Measurements from ENCODE around the gene CALR.
"Not testable (repeated sequence)": the region's sequence is repeated elsewhere in the genome, so short reads cannot be mapped to it uniquely, and the experiment has no call there.

The CALR gene

DNA sequence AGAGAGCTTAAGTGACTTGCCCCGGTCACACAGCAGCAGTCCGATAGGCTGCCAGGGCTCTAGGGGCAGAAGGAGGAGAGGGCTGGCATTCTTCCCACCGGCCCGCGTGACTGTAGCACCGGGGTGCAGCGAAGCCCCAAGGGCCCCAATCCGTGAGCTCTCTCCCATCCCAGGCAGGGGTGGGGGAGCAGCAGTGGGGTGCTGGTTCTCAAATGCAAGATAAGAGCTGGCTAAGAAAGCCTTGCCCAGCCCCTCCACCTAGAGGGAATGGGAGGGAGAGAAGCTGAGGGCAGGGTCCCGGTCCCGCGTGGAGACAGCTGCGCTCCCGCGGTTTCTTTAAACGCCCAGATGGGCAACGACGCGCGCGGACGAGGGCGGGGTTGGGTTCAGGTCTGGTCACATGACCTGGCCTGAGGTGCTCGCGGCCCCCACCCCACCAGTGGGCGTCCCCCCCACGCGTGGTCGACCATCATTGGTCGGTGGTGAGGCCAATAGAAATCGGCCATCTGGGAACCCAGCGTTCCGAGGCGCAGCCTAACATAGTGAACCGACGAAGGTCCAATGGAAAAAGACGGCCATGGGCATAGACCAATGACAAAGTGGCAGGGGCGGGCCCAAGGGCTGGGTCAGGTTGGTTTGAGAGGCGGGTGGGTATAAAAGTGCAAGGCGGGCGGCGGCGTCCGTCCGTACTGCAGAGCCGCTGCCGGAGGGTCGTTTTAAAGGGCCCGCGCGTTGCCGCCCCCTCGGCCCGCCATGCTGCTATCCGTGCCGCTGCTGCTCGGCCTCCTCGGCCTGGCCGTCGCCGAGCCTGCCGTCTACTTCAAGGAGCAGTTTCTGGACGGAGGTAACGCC lies at the start of gene CALR:
Gene CALR, plus strand, starts transcription at position 683 of the 852 bp plus-strand sequence. Its CDS starts 71 bp downstream, at position 754.
- in situ Hi-C loops (cut with MboI; ENCODE audit: low sequenced_read_pairs), result no loop called here

DNA sequence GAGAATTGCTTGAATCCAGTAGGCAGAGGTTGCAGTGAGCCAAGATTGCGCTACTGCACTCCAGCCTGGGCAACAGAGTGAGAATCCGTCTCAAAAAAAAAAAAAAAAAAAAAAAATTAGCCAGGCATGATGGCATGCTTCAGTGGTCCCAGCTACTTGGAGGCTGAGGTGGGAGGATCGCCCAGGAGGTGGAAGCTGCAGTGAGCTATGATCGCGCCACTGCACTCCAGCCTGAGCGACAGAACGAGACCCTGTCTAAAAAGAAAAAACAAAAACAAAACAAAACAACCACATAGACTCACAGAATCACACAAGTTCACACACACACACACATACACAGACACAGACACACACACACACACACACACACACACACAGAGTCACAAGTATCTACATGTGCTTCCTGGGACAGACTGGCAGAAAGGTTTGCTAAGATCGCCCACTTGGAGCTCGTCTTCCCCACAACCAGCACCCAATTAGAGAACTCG lies 48.1 kb upstream of the CALR start:
- in situ Hi-C loops (cut with MboI; ENCODE audit: low sequenced_read_pairs), result not testable (repeated sequence)

DNA sequence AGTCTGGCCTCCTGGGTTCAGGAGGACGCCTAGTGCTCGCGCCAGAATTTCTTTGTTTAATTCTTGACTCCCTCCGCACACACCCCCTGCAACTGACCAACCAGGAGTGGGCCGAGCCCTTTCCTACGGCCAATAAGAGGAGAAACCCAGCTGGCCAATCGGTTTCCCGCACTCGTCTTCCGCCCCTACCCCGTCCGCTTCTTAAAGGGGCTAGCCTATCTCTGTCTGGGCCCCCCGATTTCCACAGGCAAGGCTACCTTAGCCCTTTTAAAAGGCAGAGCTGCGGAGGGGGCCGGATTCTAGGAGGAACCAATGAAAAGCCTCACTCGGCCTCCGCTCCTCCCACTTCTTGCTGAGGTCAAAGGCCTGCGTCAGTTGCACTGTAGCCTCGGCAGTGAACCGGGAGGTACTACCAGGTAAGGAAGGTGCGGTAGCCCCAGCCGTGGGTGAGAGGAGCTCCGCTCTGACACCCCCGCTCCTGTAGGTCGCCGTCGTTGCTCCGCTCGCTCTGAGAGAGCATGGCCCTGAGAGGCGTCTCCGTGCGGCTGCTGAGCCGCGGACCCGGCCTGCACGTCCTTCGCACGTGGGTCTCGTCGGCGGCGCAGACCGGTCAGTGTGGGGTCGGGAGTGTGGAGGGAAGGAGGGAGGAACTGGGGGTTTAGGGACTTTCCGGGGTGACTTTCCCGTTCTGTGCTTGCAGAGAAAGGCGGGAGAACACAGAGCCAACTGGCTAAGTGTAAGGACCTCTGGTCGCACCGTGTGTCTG lies 47.4 kb upstream of the CALR start, which contains the start of gene GCDH:
Gene GCDH, plus strand, starts transcription at position 374 of the 766 bp plus-strand sequence. Its CDS starts 145 bp downstream, at position 519.
- in situ Hi-C loops (cut with MboI; ENCODE audit: low sequenced_read_pairs), result no loop called here

DNA sequence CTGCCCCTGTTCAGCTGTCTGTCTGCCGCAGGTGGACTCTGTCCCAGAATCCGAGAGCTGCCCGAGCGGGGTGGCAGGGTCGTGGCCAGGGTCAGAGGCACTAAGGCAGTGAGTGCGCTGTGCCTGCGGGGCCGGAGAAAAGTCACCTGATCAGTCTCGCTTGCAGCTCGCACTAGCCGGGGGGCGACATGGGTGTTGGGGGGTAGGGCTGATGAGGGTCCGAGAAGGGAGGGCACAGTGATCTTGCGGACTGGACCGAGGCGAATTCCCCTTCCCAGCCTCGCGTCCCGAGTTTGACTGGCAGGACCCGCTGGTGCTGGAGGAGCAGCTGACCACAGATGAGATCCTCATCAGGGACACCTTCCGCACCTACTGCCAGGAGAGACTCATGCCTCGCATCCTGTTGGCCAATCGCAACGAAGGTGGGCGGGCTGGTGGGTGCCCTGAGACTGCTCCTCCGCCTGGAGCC lies 46.8 kb upstream of the CALR start:
- in situ Hi-C loops (cut with MboI; ENCODE audit: low sequenced_read_pairs), result no loop called here

DNA sequence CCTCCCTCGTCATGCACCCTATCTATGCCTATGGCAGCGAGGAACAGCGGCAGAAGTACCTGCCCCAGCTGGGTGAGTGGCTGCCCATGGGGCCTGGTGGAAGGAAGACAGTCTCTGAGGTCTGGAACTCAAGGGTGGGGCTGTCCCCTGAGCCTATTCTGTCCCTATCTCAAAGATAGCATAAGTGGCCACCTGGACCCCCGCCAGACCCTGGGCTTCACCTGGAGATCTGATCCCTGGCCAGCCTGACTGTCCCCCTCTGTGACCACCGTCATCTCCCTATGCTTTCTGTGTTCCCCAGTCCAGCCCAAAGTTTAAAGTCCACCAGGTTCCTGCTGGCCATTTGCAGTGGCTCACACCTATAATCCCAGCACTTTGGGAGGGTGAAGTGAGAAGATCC lies 44.8 kb upstream of the CALR start:
- in situ Hi-C loops (cut with MboI; ENCODE audit: low sequenced_read_pairs), result no loop called here

DNA sequence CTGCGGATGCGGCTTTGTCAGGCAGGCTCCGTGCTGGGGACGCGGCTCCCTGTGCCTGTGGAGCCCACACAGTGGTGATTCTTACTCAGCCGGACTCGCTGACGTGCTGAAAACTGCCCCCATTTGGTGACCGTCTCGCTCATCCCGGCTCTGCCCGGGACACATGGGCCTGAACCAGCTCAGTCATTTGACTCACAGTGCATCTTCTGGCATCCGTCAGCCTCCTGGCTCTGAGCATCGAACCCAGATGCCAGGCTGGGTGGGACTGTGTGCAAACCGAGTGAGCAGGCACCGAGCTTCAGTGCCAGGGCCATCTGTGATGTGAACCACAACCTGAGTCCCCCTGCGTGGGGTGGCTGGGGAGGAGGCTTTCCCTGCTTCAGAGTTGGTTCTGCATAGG lies 41.9 kb upstream of the CALR start:
- in situ Hi-C loops (cut with MboI; ENCODE audit: low sequenced_read_pairs), result no loop called here

DNA sequence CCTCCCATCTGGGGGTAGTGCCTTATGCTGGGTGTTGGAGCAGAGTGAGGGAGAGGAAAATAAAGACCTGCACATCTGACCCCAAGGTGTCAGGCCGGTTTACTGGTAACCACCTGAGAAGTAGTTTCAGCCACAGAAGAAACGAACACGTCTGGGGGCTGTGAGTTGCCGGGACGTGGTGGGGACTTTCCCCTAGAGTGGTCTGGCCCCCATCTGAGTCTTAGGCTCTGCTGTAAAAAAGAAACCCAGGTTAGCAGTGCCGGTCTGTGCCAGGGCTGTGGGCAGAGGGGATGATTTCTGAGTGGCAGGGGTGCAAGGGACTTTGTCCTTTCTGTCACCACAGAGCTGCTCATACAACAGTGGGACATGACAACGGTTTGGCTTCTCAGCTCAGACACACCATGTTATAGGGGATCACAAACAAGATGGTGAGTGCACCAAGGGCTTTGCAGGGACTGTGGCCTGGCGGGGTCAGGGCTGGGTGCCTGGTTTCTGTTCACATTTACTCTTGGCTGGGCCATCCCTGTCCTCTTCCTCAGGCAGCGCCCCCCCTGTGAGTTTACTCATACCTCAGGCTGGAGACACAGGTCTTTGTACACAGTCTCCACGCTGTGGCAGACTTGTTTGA lies 38.4 kb upstream of the CALR start:
- in situ Hi-C loops (cut with MboI; ENCODE audit: low sequenced_read_pairs), result no loop called here

DNA sequence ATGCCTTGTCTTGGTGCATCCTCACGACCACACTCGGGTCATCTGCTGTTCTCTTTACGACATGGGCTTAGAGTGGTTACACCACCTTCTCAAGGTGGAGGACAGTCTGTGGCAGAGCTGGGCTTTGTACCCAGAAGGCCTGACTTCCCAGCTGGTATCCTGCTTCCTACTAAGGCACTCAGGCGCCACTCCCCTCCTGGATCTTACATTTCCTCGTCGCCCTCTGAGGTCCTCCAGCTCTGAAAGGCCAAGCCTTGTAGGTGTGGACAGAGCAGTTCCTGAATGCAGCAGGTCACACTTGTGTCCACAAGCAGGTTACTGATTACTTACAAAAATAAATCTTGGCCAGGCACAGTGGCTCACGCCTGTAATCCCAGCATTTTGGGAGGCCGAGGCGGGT lies 31.2 kb upstream of the CALR start:
- in situ Hi-C loops (cut with MboI; ENCODE audit: low sequenced_read_pairs), result no loop called here

DNA sequence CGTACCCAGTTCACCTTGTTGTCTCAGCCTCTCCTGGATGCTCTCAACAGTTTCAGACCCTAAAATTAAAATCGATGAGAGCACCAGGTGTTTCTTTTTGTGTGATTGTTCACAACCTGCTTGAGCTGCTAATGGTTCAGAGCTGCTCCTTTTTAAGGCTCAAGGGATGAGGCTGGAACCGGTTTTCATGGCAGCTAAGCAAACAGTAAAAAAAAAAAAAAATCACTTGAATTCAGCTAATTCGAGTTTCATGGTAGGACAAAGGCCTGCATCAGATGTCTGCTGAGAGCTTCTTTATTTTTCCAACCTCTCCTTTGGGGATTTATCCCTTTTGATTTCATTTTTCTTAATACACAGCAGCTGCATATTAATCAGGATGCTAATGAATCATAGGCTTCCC lies 25.8 kb upstream of the CALR start:
- in situ Hi-C loops (cut with MboI; ENCODE audit: low sequenced_read_pairs), result no loop called here

DNA sequence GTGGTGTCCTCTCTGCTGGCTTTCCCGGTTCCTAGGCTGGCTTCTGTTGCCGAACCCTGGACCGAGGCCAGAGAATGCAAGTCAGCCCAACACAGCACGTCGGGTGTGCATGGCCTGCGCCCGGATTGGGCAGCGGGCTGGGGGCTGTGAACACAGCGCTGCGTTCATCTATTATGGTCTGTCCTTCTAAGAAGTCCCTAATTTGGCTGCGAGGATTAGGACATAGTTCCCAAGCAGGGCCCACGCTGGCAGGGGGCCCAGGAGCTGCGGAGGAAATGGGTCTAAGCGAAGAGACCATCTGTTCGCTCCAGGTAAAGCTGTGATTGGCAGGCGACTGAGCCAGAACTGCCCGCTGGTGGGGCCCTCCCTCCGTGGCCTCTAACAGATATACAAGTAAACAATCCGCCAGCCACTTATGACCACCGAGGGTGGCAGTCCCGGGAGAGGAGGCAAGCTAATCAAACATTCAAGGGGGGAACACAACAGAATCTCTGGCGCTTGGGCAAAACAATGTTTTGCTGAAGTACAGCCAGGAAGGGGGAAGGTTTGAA lies 25.3 kb upstream of the CALR start:
- in situ Hi-C loops (cut with MboI; ENCODE audit: low sequenced_read_pairs), result no loop called here

DNA sequence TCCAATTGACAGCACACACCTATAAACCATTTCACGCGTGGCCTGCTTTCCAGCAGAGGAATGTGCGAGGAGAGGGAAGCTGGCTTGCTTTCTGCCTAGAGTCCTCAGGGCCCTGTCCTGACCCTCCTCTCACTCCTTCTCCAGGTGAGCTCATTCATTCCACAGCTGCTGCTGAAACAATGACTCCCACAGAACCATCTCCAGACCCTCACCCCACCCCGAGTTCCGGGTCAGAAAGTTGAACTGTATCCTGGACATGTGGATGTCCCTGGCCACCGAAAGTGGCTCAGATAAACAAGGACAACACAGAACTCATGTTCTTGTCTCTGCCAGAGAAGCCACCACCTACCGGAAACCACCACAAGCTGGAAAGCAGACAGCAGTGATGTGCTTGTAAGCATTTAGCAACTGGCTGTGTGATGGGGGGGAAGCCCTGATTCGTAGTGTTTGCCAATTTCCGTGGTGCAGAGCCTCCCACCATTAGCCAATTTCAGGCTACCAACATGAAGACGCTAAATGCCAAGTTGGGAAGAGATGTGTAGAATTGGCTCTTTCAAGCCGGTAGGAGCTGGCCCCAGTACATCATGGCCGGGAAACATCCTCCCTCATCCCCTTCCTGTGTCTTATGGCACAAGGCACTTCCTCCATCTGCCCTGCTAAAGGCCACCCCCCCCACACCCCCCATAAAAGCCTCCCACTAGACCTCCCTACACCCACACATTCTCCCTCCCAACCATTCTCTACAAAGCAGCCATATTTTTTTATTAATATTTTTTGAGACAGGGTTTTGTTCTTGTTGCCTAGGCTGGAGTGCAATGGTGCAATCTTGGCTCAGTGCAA lies 24.3 kb upstream of the CALR start:
- in situ Hi-C loops (cut with MboI; ENCODE audit: low sequenced_read_pairs), result no loop called here

DNA sequence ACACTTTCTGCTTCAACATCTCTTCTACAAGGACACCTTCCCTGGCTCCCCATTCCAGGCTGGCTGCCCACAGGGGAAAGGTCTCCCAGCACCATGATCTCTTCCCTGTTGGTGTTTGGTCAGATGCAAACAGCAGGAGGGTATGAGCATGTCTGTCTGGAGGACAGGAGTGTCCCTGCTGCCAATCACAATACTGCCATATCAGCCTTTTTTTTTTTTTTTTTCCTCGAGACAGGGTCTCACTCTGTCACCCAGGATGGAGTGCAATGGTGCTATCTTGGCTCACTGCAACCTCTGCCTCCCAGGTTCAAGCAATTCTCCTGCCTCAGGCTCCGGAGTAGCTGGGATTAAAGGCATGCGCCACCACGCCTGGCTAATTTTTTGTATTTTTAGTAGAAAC lies 22.5 kb upstream of the CALR start:
- in situ Hi-C loops (cut with MboI; ENCODE audit: low sequenced_read_pairs), result not testable (repeated sequence)

DNA sequence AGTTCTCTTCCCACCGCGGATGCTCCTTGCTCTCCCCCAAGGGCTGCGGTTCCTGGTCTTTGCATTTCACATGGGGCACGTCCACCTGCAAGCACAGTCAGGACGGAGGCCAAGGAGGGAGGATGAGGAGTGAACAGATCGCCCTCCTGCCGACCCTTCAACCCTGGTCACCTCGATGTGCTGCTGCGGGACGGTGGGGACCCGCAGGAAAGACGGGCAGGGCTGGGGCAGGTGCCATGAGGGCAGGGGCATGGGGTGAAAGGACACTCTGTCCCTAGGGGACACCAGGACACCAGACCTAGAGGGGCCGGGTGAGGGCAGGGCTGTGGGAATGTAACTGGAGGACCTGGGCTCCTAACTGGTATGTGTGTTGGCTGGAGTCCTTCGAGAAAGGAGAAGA lies 20.2 kb upstream of the CALR start:
- in situ Hi-C loops (cut with MboI; ENCODE audit: low sequenced_read_pairs), result no loop called here

DNA sequence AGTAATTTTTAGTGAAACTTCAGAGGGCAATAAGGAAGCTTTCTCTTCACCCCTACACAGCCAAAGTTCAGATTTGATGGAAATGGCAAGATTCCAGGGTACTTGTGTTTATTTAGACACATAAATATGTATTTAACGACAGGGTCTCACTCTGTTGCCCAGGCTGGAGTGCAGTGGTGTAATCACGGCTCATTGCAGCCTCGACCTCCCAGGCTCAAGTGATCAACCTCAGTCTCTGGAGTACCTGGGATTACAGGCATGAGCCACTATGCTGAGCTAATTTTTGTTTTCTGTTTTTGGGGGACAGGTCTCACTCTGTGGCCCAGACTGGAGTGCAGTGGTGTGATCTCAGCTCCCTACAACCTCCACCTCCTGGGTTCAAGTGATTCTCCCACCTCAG lies 17.4 kb upstream of the CALR start:
- in situ Hi-C loops (cut with MboI; ENCODE audit: low sequenced_read_pairs), result no loop called here

DNA sequence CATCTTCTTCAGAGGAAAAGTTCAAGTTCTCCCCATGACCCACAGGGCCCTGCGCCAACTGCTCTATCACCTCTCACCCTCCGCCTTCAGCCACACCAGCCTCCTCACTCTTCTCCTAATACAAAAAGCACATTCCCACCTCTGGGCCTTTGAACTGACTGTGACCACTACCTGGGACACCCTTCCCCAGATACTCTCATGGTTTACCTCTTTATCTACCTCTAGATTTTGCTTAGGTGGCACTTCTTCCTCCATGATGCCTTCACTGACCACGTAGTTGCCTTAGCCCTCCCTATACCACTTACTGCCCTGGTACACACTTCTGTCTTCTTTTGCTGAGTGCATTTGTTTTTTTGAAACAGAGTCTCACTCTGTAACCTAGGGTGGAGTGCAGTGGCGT lies 15.4 kb upstream of the CALR start:
- in situ Hi-C loops (cut with MboI; ENCODE audit: low sequenced_read_pairs), result no loop called here

DNA sequence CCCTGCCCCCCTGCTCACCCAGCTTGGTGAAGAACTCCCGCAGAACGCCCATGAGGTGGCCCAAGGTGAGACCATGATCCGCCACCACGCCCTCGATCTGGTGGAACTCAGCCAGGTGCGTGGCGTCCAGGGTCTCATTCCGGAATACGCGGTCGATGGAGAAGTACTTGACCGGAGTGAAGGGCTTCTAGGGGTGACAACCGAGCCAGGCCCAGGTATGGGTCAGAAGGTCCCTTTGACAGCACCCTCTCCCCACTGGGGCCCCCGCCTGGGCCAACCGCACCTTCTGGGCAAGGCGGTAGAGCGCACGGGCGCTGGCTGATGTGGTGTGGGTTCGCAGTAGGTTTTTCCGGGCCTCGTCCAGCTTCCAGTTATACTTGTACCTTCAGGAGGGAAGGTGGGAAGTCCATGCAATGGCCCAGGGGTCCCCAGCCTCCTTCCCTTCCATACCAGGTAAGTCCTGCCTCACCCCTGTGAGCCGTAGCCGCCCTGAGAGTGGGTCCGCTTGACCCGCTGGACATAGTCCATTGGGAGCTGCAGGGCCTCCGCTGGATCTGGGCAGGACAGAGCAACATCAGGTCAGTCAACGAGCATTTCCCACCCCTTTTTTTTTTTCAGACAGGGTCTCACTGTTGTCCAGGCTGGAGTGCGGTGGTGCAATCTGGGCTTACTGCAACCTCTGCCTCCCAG lies 13.6 kb upstream of the CALR start:
- in situ Hi-C loops (cut with MboI; ENCODE audit: low sequenced_read_pairs), result no loop called here

DNA sequence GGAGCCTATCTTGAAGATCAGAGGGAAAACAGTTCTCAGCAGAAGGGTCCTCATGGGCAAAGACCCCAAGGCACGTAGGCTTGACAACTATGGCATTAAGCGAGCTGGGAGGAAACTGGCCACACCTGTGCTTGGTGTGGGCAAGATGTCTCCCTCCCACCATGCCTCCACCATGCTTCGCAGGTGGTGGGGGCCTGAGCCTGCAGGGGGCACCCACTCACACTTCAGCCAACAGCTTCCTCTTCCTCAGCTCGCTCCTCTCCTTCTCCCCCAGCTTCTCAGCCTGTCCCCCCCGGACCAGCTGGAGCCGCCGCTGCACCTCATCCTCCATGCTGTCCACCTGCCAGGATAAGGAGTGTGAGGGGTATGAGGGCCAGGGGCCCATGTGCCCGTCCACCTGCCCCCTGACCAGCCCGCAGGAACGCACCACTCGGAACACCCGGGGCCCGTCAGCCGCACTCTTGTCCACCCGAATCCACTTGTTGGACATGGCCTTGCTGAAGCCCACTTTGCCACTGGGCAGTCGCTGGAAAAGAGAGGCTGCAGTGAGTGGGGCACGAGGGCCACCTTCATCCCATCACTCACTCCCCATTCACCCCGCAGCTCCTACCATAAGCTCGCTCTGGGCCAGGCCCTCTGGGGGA lies 8.3 kb upstream of the CALR start:
- in situ Hi-C loops (cut with MboI; ENCODE audit: low sequenced_read_pairs), result no loop called here

DNA sequence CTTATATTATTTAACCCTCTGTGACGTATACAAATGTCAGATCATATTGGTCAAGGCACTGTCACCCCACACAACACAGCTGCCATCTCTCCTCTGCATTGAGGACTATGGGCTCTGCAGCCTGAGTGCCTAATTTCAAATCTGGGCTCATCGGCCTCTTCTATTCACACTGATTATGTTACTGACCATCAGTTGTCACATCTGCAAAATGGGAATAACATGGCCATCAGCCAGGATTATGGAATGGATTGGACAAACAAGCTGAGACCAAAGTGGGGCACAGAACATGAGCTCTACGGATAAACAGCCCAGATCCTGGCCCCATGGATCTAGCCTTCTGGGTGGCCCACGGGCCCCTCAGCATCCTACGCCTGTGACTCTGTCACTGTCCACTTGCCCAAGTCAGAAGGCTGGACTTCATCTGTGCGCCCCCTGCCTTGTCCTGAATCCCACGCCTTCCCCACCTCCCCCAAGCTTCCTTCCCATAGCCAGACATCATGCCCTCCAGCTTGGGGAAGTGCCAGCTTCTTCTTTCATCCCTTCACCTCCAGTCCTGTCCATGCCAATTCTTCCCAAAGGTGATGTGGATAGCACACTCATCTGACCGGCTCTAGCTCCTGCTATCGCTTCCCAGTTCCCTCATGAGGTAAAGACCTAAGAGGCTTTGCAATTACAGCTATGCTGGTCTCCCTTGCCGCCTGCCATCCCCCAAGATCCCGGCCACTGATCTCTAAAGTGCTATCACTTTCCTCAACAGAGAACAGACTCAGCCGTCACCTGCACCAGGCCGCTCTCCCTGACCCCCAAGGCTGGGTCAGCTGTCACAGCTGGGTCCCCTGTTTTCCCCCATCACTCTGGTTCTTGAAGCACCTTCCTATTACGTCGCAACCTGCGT lies 5.8 kb upstream of the CALR start:
- in situ Hi-C loops (cut with MboI; ENCODE audit: low sequenced_read_pairs), result no loop called here

All from hTERT RPE-1 (cell line).